ENCODE measurements around the gene CASZ1.

CASZ1 gene

DNA sequence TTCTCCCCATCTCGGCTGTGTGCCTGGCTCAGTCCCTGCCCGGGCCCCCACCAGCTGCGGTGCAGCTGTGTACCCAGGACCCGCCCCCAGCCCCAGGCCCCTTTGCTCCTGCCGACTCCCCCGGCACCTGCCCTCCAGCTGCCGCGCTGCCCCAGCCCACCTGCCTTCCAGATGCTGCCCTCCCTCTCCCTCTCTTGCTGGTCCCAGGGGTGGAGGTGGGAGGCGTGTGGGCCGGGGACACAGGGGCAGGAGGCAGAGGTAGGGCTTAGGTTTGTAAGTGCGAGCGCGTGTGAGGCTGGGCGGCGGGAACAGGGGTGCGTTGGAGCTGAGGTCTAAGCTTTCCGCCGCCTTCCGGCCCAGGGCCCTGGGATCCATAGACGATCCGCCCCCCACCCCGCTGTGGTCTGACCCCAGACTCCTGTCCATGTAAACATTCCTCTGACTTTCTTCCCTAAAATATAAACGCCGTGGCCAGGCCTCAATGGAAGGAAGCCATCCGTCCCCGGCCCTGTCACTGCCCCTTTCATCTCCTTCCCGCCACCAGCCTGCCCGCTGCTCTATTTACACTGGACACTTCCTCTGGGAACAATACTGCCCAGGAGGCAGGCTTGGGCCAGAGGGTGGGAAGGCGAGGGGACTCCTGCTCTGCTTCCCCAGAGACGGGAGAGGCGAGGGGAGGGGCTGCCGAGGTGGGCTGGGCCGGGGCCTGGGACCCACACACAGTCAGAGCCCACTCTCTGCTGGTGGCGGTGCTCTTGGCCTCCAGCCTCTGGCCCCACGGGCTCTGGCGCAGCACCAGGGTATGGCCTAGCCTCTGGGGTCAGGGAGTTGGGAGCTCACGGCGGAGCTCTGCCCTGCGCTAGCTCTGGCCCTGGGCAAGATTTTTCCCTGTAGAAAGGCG lies 128.3 kb downstream of the CASZ1 start:
- no peak for DNase-seq

DNA sequence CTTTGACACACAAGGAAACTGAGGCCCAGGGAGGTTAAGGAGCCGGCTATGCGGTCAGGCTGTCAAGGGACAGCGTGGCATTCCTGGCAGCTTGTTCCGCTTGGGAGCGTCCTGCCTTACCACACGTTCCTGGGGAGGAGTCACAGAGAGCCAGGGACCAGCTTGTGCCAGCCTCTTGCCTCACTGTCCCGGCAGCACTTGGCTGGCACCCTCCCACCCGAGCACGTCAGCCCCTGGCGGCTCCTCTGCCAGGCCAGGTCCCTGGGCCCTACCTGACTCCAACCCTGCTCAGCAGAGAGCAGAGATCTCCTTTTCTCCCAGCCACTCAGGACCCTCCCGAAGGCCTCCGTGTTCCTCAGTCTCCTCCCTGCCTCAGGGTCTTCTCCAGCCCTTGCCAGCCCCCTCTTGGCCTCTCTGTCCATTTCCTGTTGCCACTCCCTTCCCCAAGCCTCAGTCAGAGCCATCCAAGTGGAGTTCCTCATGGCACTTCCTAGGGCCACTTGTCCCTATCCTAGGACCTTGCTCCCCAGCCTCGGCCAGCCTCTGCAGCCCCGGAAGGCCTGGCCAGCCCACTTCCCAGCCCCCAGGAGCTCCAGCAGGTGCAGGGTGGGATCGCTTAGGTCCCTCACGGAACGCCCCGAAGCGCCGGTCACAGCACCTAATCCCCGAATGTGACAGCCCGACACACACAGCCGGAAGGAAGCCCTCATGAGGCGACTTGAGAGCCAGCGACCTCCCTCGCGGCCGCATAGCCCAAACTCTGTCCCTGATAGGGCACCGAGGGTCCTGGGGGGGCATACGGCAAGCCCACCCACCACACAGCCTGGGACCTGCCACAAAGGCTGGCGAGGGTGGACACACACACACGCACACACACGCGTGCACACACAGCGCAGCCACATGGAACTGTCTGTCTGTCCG lies 130.3 kb downstream of the CASZ1 start:
- DNase-seq = no peak

DNA sequence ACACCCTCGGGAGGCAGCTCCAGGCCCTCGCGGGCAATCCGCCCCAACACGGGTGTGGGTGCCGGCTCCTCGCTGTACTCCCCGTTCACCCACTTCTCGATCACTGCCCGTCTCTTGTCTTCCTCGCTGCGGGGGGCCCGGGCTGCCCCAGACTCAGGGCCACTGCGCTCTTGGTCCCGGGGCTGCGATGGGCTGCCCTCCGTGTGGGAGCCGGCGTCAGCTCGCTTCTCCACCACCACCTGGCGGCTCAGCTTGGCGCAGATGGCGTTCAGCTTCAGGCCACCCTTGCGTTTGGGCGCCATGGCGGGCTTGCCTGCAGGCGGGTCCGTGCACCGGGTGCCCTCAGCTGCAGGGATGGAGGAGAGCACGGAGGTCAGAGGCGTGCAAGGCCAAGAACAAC lies 131.2 kb downstream of the CASZ1 start:
- DNase-seq = no peak

DNA sequence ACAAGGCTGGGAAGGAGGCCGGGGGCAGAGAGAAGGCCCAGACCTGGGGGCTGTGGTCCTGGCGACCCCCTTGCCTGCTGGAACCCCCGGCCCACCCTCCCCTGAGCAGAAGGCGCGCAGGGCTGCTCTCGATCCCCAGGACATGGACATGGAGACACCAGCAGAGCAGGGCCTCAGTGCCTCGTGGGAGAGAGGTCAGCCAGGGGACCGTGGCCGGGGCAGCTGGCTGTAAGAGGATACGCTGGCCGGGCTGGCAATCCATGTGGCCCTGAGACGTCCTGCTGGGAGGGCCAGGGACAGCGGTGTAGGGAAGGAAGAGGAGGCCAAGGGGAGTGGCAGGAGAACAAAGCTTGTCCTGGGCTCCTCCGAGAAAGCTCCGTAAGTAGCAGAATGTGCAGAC lies 132.2 kb downstream of the CASZ1 start:
- DNase-seq = no peak

DNA sequence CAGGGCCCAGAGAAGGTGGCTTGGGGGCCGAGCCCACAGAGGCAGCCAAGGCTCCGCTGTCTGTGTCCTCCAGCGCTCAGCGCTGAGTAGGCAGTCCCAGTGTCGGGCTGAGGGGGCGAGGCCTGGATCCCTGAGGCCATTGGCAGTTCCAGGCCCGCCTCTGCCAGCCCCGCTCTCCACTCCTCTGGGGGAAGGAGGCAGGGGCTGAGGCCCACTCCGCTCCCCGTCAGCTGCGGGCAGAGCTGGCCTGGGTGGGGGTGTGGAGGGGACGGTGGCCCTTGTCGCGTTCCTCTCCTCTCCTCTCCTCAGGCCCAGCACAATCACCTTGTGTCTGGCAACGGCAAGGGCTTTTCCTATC lies 132.8 kb downstream of the CASZ1 start:
- DNase-seq = no peak

DNA sequence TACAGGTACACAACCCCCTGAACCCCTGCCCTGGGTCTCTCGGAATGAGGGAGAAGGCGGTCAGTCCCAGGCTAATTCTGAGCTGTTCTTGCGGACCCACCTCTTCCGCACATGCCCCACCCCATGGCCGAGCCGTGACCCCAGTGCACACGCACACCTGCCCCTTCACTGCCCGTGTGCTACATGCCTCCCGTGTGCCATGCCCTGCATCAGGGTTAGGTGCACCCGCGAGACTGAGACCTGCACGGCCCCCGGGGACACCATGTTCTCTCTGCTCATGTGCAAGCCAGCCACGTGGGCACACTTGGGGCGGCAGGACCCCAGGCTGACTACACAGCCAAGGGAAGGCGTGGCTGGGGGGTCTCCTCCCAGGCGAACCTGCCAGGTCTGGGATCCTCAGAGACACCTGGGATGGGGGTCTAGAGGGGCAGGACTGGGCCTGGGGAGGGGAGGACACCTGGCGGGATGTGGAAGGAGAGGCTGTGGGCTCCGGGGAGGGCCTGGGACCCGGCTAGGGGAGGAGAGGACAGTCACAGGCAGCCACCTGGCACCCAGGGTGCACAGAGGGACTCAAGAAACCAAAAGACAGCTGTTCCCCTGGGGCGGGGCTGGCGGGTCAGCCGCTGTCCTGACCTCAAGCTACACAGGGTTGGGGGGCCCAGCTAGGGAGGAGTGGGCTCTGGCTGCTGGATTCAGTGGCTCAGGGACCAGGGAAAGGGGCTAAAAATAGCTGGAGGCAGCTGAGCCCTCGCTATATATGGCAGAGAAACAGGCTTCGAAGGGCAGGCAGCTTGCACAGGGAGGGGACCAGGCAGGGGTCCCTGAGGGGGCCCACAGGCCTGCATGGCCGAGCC lies 133.4 kb downstream of the CASZ1 start:
- no peak for DNase-seq

DNA sequence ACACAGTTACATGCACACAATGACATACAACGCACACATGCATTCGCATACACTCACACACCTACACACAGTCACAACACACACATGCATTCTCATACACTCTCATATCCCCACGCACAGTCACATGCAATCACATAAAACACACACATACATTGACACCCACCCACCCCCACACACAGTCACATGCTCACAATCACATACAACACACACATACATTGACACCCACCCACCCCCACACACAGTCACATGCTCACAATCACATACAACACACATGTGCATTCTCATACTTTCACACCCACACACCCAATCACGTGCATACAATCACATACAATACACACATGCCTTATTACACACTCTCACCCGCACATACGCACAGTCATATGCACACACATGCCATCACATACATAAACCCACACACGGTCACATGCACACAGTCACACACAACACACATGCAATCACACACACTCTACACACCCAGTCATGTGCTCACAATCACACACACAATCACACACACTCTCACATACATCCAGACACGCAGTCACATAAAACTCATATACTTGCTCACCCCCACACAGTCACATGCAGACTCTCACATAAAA lies 134.3 kb downstream of the CASZ1 start:
- DNase-seq = no peak

DNA sequence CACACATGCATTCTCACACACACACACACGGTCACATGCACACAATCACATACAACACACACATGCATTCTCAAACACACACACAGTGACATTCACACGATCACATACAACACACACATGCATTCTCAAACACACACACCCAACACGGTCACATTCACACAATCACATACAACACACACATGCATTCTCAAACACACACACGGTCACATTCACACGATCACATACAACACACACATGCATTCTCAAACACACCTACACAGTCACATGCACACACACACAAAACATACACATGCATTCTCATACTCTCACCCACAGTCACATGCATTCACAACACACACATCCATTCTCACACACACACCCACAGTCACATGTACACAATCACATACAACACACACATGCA lies 135.0 kb downstream of the CASZ1 start:
- no peak for DNase-seq

DNA sequence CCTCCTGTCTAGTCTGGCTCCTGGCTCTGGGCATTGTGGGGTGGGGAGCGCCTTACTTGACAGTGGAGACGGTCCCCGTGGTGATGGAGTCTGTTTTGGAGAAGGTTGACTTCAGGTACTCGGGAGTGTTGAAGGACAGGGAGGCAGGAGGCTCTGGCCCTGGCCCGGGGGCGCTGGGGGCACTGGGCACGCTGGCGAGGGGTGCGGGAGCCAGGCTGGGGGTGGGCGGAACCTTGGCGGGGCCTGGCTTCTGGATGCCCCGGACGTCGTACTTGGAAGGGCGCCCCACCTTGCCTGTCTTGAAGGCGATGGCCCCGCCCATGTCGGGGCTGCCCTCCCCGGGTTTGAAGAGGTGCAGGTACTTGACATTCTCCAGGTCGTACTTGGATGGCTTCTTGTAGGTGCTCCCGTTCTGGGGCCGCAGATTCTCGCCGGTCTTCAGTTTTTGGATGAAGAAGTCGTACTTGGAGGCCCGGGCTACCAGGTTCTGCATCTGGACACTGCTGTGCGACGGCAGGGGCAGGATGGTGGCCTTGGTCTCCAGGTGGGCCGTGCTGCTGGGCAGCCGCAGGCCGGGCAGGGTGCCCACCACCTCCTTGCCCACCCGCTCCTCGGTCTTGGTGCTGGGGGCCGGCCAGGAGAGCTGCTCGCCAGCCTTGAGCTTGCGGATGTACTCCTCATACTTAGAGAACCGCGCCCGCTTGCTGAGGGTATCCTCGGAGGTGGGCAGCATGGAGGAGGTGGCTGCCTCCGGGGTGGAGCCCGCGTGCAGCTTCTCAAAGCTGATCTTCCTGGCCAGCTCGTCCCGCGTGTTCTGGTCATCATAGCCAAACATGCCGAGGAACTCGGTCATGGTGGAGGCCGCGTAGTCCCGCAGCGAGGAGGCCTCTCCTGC lies 136.6 kb downstream of the CASZ1 start:
- no peak for DNase-seq

DNA sequence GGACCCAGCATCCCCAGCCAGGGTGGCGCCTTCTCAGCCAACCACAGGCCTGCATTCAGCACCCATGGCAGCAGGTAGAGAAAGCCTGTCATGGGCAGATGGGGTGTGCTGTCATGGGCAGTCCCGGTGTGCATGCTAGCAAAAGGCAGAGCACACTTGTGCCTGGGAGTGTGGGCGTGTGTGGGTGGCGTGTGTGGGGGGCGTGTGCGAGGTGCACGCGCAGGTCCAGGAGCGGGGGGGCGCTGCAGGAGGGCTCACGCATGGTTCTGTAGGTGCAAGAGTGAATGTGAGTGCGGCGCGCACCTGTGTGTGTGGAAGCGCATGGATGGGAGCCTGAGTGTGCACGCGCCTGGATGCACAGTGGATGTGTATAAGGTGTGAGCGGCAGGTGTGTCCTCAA lies 137.2 kb downstream of the CASZ1 start:
- no peak for DNase-seq

DNA sequence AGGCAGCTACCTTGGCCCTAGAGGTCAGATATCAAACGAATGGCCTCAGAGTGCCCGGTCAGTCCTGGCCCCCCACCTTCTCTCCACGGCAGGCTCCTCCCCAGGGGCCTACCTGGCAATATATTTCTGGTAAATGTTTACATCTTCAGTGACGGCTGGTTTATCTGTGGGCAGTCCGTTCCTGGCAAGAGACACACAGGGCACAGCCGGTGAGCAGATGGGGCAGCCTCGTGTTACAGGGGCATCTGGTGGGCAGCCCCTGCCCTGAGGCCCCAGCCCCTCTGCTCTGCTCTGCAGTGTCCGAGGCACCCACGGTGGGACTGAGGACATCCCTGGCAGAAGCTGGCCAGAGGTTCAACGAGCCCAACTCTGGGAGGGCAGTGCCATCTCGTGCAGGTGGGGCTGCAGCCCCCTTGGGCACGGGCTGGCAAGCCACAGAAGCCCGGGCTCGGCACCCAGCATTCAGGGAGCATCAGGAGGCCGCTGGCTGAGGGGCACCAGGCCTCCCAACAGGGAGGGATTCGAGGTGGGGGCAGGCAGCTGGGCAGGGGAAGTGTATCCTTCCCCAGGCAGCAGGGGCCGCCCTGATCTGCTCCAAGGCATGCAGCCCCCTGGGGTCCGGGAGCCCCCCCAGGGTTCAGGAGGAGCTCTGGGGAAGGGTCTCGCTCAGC lies 137.9 kb downstream of the CASZ1 start:
- DNase-seq = no peak

DNA sequence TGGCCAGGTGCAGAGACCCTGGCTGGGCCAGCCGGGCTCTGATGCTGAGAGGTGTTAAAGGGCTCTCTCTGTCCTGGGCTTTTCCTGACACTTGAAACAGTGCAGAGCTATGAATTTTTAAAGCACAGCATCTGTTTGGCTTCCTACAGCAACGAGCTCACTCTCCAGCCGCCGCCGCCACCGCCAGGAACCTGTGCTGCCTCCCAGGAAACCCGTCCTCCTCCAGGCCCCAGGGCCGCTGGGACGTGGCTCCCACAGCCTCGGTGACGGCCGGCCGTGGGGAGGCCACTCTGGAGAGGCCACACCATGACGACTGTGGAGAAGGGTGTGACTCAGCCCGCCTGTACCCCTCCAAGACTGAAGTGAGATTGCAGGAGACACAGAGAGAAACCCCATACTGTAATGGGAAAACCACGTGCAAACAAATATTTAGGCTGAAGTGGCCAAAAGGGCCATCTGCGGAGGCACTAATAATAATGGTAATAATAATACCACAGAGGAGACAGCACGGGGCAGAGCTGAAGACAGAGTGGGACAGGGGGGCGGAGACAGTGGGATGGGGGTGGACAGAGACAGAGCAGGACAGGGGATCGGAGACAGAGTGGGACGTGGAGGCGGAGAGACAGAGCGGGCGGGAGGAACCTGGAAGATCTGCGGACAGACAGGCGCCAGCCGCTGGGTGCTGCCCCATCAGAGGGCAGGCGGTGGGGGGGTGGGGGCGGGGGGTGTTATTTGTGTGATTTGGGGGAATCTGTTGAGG lies 139.2 kb downstream of the CASZ1 start:
- DNase-seq = no peak

DNA sequence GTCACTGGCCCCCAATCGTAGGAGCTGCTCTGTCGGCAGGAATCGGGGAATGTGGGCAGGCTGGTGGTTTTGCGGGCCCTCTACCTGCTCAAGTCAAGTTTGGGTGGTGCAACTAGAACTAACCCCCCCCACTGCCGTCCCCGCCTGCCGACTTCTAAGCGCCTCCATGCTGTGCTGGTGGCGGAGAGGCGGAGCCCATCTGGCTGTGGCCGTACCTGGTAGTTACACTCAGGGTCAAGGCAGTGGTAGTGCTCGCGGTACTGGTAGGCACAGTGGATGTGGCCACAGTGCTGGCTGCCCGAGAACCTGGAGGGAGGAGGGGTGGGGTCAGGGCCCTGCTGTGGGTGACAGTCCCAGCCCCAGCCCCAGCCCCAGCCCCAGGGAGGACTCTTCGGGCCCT lies 140.0 kb downstream of the CASZ1 start:
- DNase-seq = no peak

DNA sequence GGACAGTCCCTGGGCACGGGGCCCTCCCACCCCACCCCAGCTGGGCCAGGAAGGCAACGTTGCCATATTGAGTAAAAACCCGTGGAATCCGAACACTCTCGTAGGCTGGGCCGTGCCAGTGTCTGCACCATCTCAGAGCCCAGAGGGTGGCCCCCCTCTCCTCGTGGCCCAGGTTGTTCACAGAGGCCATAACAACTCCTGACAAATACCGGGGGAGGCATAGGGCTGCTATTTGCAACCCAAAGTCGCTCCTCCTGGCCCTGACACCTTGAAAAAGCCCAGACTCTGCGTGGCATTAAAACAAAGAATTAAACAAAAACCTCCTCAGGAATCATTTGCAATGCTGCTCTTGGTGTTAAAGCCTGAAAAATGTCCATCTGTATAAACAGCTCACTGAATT lies 141.4 kb downstream of the CASZ1 start:
- no peak for DNase-seq

DNA sequence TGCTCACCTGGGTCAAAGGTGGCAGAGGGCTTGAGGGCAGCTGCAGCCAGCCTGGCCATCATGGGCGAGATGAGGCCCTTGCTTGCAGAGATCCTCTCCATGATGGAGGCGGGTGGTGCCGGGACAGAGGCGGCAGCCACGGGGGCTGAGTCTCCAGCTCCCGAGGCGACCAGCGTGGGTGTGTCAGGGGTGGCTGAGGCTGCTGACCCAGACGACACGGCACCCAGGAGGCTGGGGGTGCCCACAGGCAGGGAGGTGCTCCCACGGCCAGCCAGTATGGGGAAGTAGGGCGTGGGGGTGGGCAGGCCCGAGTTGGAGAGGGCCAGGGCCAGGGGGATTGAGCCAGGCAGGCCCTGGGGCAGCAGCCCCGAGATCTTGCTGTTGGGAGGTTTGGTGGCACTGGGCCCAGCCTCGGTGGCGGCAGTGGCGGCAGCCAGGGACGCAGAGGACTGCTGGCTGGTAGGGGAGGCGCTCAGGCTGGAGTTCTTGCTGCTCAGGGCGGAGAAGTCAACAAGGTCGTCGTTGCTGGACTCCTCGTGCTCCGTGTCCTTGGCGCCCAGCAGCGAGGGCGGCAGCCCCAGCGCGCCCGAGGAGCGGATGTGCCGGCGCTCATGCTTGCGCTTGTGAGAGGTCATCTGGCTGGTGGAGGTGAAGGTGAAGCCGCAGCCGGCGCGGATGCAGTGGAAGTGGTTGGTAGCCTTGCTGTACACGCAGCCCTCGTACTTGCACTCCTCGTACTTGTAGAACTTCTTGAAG lies 142.9 kb downstream of the CASZ1 start:
- no peak for DNase-seq

DNA sequence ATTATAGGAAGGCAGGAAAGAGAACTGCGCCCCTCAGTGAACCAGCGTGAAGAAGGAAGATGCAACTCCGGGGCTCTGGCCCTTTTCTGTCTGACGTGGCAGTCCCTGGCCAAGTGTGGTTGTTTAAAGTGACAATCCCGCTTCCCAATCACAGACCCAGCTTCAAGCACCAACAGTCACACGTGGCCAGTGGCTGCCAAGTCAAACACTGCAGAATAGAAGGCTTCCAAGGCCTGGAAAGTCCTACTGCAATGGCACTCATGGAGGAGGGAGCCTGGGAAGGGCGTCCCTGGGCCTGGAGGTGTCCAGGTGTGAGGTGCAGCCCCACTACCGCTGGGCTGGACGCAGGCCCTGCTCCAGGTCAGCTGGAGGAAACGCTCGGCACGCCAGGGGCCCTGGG lies 143.8 kb downstream of the CASZ1 start:
- no peak for DNase-seq

DNA sequence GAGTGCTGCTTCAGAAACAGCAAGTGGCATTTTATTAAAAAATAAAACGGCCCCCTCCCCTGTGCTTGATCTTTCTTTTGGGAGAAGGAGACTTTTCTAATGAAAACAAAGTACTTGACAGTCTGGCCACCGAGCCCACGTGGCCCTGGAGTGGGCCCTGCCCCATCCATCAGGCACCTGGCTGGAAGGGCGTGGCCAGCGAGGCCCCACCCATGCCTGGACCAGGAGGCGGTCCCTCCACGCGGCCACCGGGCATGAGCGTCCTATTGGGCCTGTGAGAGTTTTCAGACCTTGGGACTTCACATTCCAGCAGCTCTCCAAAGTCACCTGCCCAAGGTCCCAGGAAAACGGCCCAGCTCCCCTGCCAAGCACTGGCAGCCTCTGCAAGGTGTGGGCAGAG lies 144.7 kb downstream of the CASZ1 start:
- DNase-seq = no peak

DNA sequence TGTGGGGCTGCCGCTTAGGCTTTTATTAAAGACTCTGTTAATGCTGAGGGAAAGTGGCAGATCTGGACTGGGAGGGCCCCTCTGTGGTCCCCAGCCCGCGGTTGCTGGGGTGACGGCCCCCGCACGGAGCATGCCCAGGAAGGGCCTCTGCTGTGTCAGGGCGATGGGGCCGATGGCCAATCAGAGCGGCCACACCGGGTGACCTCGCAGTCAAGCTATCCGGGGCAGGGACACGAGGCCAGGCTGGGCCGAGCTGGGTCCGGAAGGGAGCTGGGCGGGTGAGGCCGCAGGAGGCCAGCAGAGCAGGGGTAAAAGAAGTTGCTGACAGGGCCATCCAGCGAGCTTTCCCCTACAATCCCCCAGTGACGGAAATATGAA lies 145.1 kb downstream of the CASZ1 start:
- no peak for DNase-seq

DNA sequence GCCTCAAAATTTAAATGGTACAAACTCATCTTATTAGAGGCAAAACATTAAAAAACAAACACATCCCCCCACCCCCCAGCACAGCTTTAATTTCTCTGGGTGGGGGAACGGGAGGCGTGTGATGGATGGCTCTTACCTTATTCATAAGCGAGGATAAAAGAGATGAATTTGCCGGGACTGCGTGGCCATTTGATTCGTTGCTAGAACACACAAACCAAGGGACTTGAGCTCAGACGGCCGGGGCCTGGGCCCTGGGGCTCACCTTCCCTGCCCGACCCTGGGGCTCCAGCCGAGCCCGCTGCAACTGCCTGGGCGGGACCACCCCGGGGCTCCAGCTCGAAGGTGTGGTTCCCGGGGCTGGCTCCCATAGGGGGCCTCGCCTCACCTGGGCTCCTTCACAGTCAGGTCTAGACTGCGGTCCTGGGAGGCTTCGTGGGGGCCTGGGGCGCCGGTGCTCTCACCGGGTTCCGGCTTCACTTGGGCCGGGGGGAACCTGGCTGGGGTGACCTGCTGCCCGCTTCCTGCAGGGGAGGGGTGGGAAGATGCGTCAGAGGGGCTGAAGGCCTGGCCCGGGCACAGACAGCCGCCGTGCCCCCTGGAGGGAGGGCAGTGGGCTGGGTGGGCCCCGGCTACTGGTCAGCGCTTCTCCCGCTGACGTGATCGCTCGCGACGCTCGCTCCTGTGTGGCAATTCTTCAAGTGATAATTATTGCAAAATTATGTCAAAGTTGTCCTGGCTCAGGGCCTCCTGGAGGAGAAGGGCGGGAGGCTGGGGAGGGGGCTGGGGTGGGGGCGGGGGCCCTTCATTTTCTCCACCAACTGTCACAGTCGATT lies 145.7 kb downstream of the CASZ1 start:
- DNase-seq = no peak
